ENCODE measurements around the gene ARID5B.

Gene ARID5B

GRCh38 chr10:62130948-62131347, 229.4 kb downstream of the ARID5B start:
- no peaks in the 10 kb centered on the region for H3K79me2 ChIP-seq (ENCODE audit: insufficient read depth, low read length)
- H3K9me2 ChIP-seq (replicated peaks; ENCODE audit: low read depth, low read length): no peaks in the 10 kb centered on the region
- no peaks in the 10 kb centered on the region for H3K27me3 ChIP-seq (ENCODE audit: insufficient read depth, low read length, poor library complexity, severe bottlenecking)
- no peaks in the 10 kb centered on the region for H4K20me1 ChIP-seq (ENCODE audit: insufficient read depth, low read length, poor library complexity, severe bottlenecking)
- no peak for TF ChIP-seq EZH2phosphoT487 (IDR thresholded peaks at IDR 0.05; ENCODE audit: borderline replicate concordance)
- TF ChIP-seq, protein P1, sequence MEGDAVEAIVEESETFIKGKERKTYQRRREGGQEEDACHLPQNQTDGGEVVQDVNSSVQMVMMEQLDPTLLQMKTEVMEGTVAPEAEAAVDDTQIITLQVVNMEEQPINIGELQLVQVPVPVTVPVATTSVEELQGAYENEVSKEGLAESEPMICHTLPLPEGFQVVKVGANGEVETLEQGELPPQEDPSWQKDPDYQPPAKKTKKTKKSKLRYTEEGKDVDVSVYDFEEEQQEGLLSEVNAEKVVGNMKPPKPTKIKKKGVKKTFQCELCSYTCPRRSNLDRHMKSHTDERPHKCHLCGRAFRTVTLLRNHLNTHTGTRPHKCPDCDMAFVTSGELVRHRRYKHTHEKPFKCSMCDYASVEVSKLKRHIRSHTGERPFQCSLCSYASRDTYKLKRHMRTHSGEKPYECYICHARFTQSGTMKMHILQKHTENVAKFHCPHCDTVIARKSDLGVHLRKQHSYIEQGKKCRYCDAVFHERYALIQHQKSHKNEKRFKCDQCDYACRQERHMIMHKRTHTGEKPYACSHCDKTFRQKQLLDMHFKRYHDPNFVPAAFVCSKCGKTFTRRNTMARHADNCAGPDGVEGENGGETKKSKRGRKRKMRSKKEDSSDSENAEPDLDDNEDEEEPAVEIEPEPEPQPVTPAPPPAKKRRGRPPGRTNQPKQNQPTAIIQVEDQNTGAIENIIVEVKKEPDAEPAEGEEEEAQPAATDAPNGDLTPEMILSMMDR (conservative IDR thresholded peaks at IDR 0.05; ENCODE audit: low read length): no peak
- H3F3A ChIP-seq (ENCODE audit: low read depth): no peaks in the 10 kb centered on the region
- no peak overlapping the region for H3K4me2 ChIP-seq (ENCODE audit: low read depth, low read length, poor library complexity, severe bottlenecking)
- H3K9ac ChIP-seq (ENCODE audit: low read depth, low read length, poor library complexity, severe bottlenecking): no peak overlapping the region
- no peak overlapping the region for H2AFZ ChIP-seq (ENCODE audit: low read length)
- H3K9me3 ChIP-seq (ENCODE audit: insufficient read depth, low read depth, low read length): 0 out of 2 replicates have a peak, but pooled peaks cover 3% of the 10 kb centered on the region
- no peak overlapping the region for H3K4me3 ChIP-seq (ENCODE audit: low read length, poor library complexity, severe bottlenecking)
- H3K36me3 ChIP-seq (ENCODE audit: insufficient read depth, low read length): no peaks in the 10 kb centered on the region
- H3K4me1 ChIP-seq (ENCODE audit: insufficient read depth, low read length, poor library complexity, severe bottlenecking): peaks cover 22% of the 10 kb centered on the region

- H3K9ac ChIP-seq (ENCODE audit: low read depth, low read length, poor library complexity, severe bottlenecking): no peak overlapping the region
- no peaks in the 10 kb centered on the region for H3K27me3 ChIP-seq (ENCODE audit: insufficient read depth, low read length, poor library complexity, severe bottlenecking)
- no peaks in the 10 kb centered on the region for H3F3A ChIP-seq (ENCODE audit: low read depth)
- H3K4me3 ChIP-seq (ENCODE audit: low read length, poor library complexity, severe bottlenecking): no peak overlapping the region
- no peaks in the 10 kb centered on the region for H3K79me2 ChIP-seq (ENCODE audit: insufficient read depth, low read length)
- no peaks in the 10 kb centered on the region for H3K9me2 ChIP-seq (replicated peaks; ENCODE audit: low read depth, low read length)
- H3K36me3 ChIP-seq (ENCODE audit: insufficient read depth, low read length): no peaks in the 10 kb centered on the region
- H3K4me2 ChIP-seq (ENCODE audit: low read depth, low read length, poor library complexity, severe bottlenecking): no peak overlapping the region
- H4K20me1 ChIP-seq (ENCODE audit: insufficient read depth, low read length, poor library complexity, severe bottlenecking): no peaks in the 10 kb centered on the region
- no peak overlapping the region for H2AFZ ChIP-seq (ENCODE audit: low read length)
- TF ChIP-seq EZH2phosphoT487 (IDR thresholded peaks at IDR 0.05; ENCODE audit: borderline replicate concordance): no peak
- TF ChIP-seq, protein P1 (conservative IDR thresholded peaks at IDR 0.05; ENCODE audit: low read length): no peak
- peaks cover 22% of the 10 kb centered on the region for H3K4me1 ChIP-seq (ENCODE audit: insufficient read depth, low read length, poor library complexity, severe bottlenecking)
- H3K9me3 ChIP-seq (ENCODE audit: insufficient read depth, low read depth, low read length): 0 out of 2 replicates have a peak, but pooled peaks cover 3% of the 10 kb centered on the region
These were observed 230.2 kb downstream of the ARID5B start for GRCh38 chr10:62131724-62132123.

DNA sequence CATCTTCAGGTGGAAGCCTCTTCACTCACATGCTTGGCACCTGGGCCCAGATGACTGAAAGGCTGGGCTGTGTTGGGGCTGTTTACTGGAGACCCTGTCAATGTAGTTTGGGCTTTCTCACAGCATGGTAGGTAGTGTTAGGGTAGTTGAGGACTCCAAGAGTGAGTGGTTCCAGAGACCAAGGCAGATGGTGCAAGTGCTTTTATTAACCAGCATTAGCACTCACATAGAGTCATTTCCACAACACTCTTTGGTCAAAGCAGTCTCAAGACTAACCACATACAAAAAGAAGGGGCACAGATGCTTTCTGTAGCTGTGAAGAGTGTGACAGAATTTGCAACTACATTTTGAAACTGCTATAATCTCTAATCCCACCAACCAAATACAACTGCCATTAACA, 232.1 kb downstream of the ARID5B start:
- no peaks in the 10 kb centered on the region for H3K27me3 ChIP-seq (ENCODE audit: insufficient read depth, low read length, poor library complexity, severe bottlenecking)
- H3K9ac ChIP-seq (ENCODE audit: low read depth, low read length, poor library complexity, severe bottlenecking): no peak overlapping the region
- H3K9me2 ChIP-seq (replicated peaks; ENCODE audit: low read depth, low read length): no peaks in the 10 kb centered on the region
- H3K4me1 ChIP-seq (ENCODE audit: insufficient read depth, low read length, poor library complexity, severe bottlenecking): peaks cover 10% of the 10 kb centered on the region
- peaks cover 9% of the 10 kb centered on the region; the same call in 1 of the 2 replicates for H3K9me3 ChIP-seq (ENCODE audit: insufficient read depth, low read depth, low read length)
- TF ChIP-seq, protein P1 (conservative IDR thresholded peaks at IDR 0.05; ENCODE audit: low read length): no peak
- TF ChIP-seq EZH2phosphoT487 (IDR thresholded peaks at IDR 0.05; ENCODE audit: borderline replicate concordance): no peak
- H4K20me1 ChIP-seq (ENCODE audit: insufficient read depth, low read length, poor library complexity, severe bottlenecking): no peaks in the 10 kb centered on the region
- H2AFZ ChIP-seq (ENCODE audit: low read length): peak overlapping the region; percentile 36; the same call in 1 of the 2 replicates
- H3K4me2 ChIP-seq (ENCODE audit: low read depth, low read length, poor library complexity, severe bottlenecking): no peak overlapping the region
- no peaks in the 10 kb centered on the region for H3F3A ChIP-seq (ENCODE audit: low read depth)
- H3K79me2 ChIP-seq (ENCODE audit: insufficient read depth, low read length): no peaks in the 10 kb centered on the region
- no peaks in the 10 kb centered on the region for H3K36me3 ChIP-seq (ENCODE audit: insufficient read depth, low read length)
- H3K4me3 ChIP-seq (ENCODE audit: low read length, poor library complexity, severe bottlenecking): no peak overlapping the region
